ENCODE data around the gene ADGRF3. TPM values are rescaled to one million over a fixed set of nuclear protein-coding genes. Genes with fewer than 3 reads are reported as not detected.
"Not testable (repeated sequence)": the region's sequence is repeated elsewhere in the genome, so short reads cannot be mapped to it uniquely, and the experiment has no call there.

Gene ADGRF3
- total and polyA plus RNA-seq, 2 donors (not counting 1 experiment from before 2014, with no cell fraction given) = 0.47 to 1.00 TPM

GRCh38 chr2:26325851-26326250 lies 20.7 kb downstream of the ADGRF3 start:
- 100% methylated on average over 2 of the region's 4 CpGs for WGBS (ENCODE audit: insufficient coverage)
- Mint-ChIP-seq H3K27me3 (no peaks in the 10 kb centered on the region), H3K27ac (no peak overlapping the region), H3K4me3 (no peak overlapping the region), H3K9me3 (ENCODE audit: insufficient read depth) (no peaks in the 10 kb centered on the region), H3K4me1 (peaks cover 6% of the 10 kb centered on the region)
- TF ChIP-seq CTCF (IDR thresholded peaks at IDR 0.05) (no peak), EZH2 (IDR thresholded peaks at IDR 0.05; ENCODE audit: borderline replicate concordance, insufficient read depth, low read depth, low read length, poor library complexity, severe bottlenecking) (no peak)
- no peak overlapping the region for H2AFZ ChIP-seq (ENCODE audit: insufficient read depth, low read depth, low read length, poor library complexity, severe bottlenecking)
- CTCF ChIA-PET = interaction anchor here (1.5 kb wide), 1 partner anchor 90 kb away, joined by 3 read pairs; no protein-coding TSS in a partner anchor
- no peak overlapping the region for H3K4me3 ChIP-seq (ENCODE audit: control extremely low read depth in 1 of 5, extremely low read depth in 1 of 5, insufficient read depth in 1 of 5, low read depth in 2 of 5, low read length in 4 of 5)
- intact Hi-C loops (cut with micrococcal nuclease) = no loop called here
- H3K4me1 ChIP-seq (ENCODE audit: control insufficient read depth in 2 of 2, insufficient read depth in 2 of 2, low read length in 2 of 2) = peaks cover 2 to 5% of the 10 kb centered on the region in 2 donors
- DNase-seq (no peak), ATAC-seq (ENCODE audit: low read depth) (no peak)
- H3K9me3 ChIP-seq (ENCODE audit: control extremely low read depth in 1 of 3, control insufficient read depth in 2 of 3, insufficient read depth in 1 of 3, low read length in 2 of 3) = peaks cover 0 to 2% (median 0%) of the 10 kb centered on the region in 3 donors
- H3K9ac ChIP-seq (ENCODE audit: low read length) = no peak overlapping the region
- POLR2A ChIA-PET = no interaction called here
- H3K27me3 ChIP-seq (replicated peaks in 1 of 4; ENCODE audit: control extremely low read depth in 1 of 4, control insufficient read depth in 3 of 4, insufficient read depth in 4 of 4, low read length in 3 of 4) = no peaks in the 10 kb centered on the region
- H3K27ac ChIP-seq (ENCODE audit: low read length in 2 of 2) = no peak overlapping the region
- H3K4me2 ChIP-seq (replicated peaks; ENCODE audit: low read depth, low read length, poor library complexity, severe bottlenecking) = no peak overlapping the region
- H3K79me2 ChIP-seq (ENCODE audit: control insufficient read depth, insufficient read depth, low read length) = no peaks in the 10 kb centered on the region
- no peaks in the 10 kb centered on the region for H3K36me3 ChIP-seq (replicated peaks in 1 of 2; ENCODE audit: control extremely low read depth in 1 of 2, control insufficient read depth in 1 of 2, extremely low read depth in 1 of 2, insufficient read depth in 2 of 2, low read length in 1 of 2)
- H4K20me1 ChIP-seq (ENCODE audit: control insufficient read depth, insufficient read depth, low read length, poor library complexity, severe bottlenecking) = no peaks in the 10 kb centered on the region

- Mint-ChIP-seq H3K27me3 (no peaks in the 10 kb centered on the region), H3K9me3 (ENCODE audit: insufficient read depth) (no peaks in the 10 kb centered on the region), H3K4me3 (no peak overlapping the region), H3K27ac (no peak overlapping the region), H3K4me1 (peaks cover 3% of the 10 kb centered on the region)
- Histone ChIP-seq H3K4me1 (ENCODE audit: control insufficient read depth in 2 of 2, insufficient read depth in 2 of 2, low read length in 2 of 2) (peaks cover 1 to 2% of the 10 kb centered on the region in 2 donors), H3K4me3 (ENCODE audit: control extremely low read depth in 1 of 5, extremely low read depth in 1 of 5, insufficient read depth in 1 of 5, low read depth in 2 of 5, low read length in 4 of 5) (no peak overlapping the region), H4K20me1 (ENCODE audit: control insufficient read depth, insufficient read depth, low read length, poor library complexity, severe bottlenecking) (no peaks in the 10 kb centered on the region), H3K9me3 (ENCODE audit: control extremely low read depth in 1 of 3, control insufficient read depth in 2 of 3, insufficient read depth in 1 of 3, low read length in 2 of 3) (peaks cover 0 to 2% (median 0%) of the 10 kb centered on the region in 3 donors), H2AFZ (ENCODE audit: insufficient read depth, low read depth, low read length, poor library complexity, severe bottlenecking) (no peak overlapping the region), H3K9ac (ENCODE audit: low read length) (no peak overlapping the region), H3K79me2 (ENCODE audit: control insufficient read depth, insufficient read depth, low read length) (no peaks in the 10 kb centered on the region), H3K4me2 (replicated peaks; ENCODE audit: low read depth, low read length, poor library complexity, severe bottlenecking) (no peak overlapping the region), H3K36me3 (replicated peaks in 1 of 2; ENCODE audit: control extremely low read depth in 1 of 2, control insufficient read depth in 1 of 2, extremely low read depth in 1 of 2, insufficient read depth in 2 of 2, low read length in 1 of 2) (no peaks in the 10 kb centered on the region), H3K27me3 (replicated peaks in 1 of 4; ENCODE audit: control extremely low read depth in 1 of 4, control insufficient read depth in 3 of 4, insufficient read depth in 4 of 4, low read length in 3 of 4) (no peaks in the 10 kb centered on the region), H3K27ac (ENCODE audit: low read length in 2 of 2) (no peak overlapping the region)
- ChIA-PET CTCF (interaction anchor here (1.5 kb wide), 1 partner anchor 90 kb away, joined by 3 read pairs; no protein-coding TSS in a partner anchor), POLR2A (no interaction called here)
- ATAC-seq (ENCODE audit: low read depth) = no peak
- no peak for DNase-seq
- no CpG with 5 or more reads among the region's 3 CpGs for WGBS (ENCODE audit: insufficient coverage)
- no peak for TF ChIP-seq EZH2 (IDR thresholded peaks at IDR 0.05; ENCODE audit: borderline replicate concordance, insufficient read depth, low read depth, low read length, poor library complexity, severe bottlenecking)
- intact Hi-C loops (cut with micrococcal nuclease) = no loop called here
Observed at GRCh38 chr2:26324903-26325302, 21.7 kb downstream of the ADGRF3 start.

GRCh38 chr2:26324479-26324878 lies 22.1 kb downstream of the ADGRF3 start:
- H3K4me2 ChIP-seq (replicated peaks; ENCODE audit: low read depth, low read length, poor library complexity, severe bottlenecking); DNase-seq; H3K4me3 Mint-ChIP-seq; H3K36me3 ChIP-seq (replicated peaks in 1 of 2; ENCODE audit: control extremely low read depth in 1 of 2, control insufficient read depth in 1 of 2, extremely low read depth in 1 of 2, insufficient read depth in 2 of 2, low read length in 1 of 2); H3K4me1 Mint-ChIP-seq; H3K27ac Mint-ChIP-seq; H3K9me3 ChIP-seq (ENCODE audit: control extremely low read depth in 1 of 3, control insufficient read depth in 2 of 3, insufficient read depth in 1 of 3, low read length in 2 of 3); H4K20me1 ChIP-seq (ENCODE audit: control insufficient read depth, insufficient read depth, low read length, poor library complexity, severe bottlenecking); H3K4me3 ChIP-seq (ENCODE audit: control extremely low read depth in 1 of 5, extremely low read depth in 1 of 5, insufficient read depth in 1 of 5, low read depth in 2 of 5, low read length in 4 of 5); H3K27me3 Mint-ChIP-seq; H3K9ac ChIP-seq (ENCODE audit: low read length); H3K9me3 Mint-ChIP-seq (ENCODE audit: insufficient read depth); H3K4me1 ChIP-seq (ENCODE audit: control insufficient read depth in 2 of 2, insufficient read depth in 2 of 2, low read length in 2 of 2); ATAC-seq (ENCODE audit: low read depth); intact Hi-C loops (cut with micrococcal nuclease); H2AFZ ChIP-seq (ENCODE audit: insufficient read depth, low read depth, low read length, poor library complexity, severe bottlenecking); H3K27ac ChIP-seq (ENCODE audit: low read length in 2 of 2); H3K27me3 ChIP-seq (replicated peaks in 1 of 4; ENCODE audit: control extremely low read depth in 1 of 4, control insufficient read depth in 3 of 4, insufficient read depth in 4 of 4, low read length in 3 of 4); H3K79me2 ChIP-seq (ENCODE audit: control insufficient read depth, insufficient read depth, low read length); POLR2A ChIA-PET: not testable (repeated sequence)
- CTCF ChIA-PET = interaction anchor here (1.5 kb wide), 1 partner anchor 89 kb away, joined by 3 read pairs; no protein-coding TSS in a partner anchor
